ENCODE data around the gene PHGDH. TPM values are rescaled to one million over a fixed set of nuclear protein-coding genes. Genes with fewer than 3 reads are reported as not detected.

PHGDH gene
- total and polyA plus RNA-seq, 2 of the 13 experiments (the other 11 are each of a cell fraction or from before 2014, with no cell fraction given), result 95.8 to 133 TPM

DNA sequence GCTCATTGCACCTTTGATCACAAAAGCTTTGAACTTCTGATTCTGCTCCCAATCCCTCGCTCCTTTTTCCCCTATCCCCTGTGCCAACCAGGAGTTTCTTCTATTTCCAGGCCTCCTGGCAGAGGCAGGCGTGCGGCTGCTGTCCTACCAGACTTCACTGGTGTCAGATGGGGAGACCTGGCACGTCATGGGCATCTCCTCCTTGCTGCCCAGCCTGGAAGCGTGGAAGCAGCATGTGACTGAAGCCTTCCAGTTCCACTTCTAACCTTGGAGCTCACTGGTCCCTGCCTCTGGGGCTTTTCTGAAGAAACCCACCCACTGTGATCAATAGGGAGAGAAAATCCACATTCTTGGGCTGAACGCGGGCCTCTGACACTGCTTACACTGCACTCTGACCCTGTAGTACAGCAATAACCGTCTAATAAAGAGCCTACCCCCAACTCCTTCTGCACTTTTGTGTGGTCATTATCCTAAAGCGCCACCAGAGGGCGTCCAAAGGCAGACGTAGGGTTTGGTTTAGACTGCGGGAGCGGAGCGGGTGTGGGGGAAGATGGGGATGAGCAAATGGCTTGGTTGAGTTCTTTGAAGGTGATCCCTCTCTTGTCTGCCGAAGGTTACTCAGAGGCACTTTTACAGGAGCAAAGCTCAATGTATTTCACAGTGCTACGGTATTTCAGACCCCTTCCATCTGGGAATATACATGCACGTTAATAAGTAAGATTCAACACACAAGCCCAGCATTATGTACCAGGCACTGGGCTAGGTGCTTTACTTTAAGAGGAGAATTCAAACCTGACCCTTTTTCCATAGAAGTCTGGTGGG is 32.3 kb downstream of the PHGDH start (continued):
- TF ChIP-seq, protein P1, sequence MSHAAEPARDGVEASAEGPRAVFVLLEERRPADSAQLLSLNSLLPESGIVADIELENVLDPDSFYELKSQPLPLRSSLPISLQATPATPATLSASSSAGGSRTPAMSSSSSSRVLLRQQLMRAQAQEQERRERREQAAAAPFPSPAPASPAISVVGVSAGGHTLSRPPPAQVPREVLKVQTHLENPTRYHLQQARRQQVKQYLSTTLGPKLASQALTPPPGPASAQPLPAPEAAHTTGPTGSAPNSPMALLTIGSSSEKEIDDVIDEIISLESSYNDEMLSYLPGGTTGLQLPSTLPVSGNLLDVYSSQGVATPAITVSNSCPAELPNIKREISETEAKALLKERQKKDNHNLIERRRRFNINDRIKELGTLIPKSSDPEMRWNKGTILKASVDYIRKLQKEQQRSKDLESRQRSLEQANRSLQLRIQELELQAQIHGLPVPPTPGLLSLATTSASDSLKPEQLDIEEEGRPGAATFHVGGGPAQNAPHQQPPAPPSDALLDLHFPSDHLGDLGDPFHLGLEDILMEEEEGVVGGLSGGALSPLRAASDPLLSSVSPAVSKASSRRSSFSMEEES (CRISPR knock-in tag; IDR thresholded peaks at IDR 0.05), result no peak
- TF ChIP-seq, protein P2, sequence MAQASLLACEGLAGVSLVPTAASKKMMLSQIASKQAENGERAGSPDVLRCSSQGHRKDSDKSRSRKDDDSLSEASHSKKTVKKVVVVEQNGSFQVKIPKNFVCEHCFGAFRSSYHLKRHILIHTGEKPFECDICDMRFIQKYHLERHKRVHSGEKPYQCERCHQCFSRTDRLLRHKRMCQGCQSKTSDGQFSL (CRISPR knock-in tag; IDR thresholded peaks at IDR 0.05), result peak; percentile 59; the same call in 1 of the 2 replicates
- no peak for TF ChIP-seq REXO4 (CRISPR knock-in tag; IDR thresholded peaks at IDR 0.05; ENCODE audit: borderline replicate concordance)
- no peak for TF ChIP-seq NR2C2 (CRISPR knock-in tag; IDR thresholded peaks at IDR 0.05; ENCODE audit: borderline replicate concordance)
- TF ChIP-seq GATA4 (IDR thresholded peaks at IDR 0.05; ENCODE audit: borderline replicate concordance, low read depth), result no peak
- no peak for TF ChIP-seq ARHGAP35 (CRISPR knock-in tag; IDR thresholded peaks at IDR 0.05; ENCODE audit: borderline replicate concordance)
- TF ChIP-seq HMGA1 (CRISPR knock-in tag; conservative IDR thresholded peaks at IDR 0.05), result no peak
- TF ChIP-seq, protein P3, sequence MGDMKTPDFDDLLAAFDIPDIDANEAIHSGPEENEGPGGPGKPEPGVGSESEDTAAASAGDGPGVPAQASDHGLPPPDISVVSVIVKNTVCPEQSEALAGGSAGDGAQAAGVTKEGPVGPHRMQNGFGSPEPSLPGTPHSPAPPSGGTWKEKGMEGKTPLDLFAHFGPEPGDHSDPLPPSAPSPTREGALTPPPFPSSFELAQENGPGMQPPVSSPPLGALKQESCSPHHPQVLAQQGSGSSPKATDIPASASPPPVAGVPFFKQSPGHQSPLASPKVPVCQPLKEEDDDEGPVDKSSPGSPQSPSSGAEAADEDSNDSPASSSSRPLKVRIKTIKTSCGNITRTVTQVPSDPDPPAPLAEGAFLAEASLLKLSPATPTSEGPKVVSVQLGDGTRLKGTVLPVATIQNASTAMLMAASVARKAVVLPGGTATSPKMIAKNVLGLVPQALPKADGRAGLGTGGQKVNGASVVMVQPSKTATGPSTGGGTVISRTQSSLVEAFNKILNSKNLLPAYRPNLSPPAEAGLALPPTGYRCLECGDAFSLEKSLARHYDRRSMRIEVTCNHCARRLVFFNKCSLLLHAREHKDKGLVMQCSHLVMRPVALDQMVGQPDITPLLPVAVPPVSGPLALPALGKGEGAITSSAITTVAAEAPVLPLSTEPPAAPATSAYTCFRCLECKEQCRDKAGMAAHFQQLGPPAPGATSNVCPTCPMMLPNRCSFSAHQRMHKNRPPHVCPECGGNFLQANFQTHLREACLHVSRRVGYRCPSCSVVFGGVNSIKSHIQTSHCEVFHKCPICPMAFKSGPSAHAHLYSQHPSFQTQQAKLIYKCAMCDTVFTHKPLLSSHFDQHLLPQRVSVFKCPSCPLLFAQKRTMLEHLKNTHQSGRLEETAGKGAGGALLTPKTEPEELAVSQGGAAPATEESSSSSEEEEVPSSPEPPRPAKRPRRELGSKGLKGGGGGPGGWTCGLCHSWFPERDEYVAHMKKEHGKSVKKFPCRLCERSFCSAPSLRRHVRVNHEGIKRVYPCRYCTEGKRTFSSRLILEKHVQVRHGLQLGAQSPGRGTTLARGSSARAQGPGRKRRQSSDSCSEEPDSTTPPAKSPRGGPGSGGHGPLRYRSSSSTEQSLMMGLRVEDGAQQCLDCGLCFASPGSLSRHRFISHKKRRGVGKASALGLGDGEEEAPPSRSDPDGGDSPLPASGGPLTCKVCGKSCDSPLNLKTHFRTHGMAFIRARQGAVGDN (CRISPR knock-in tag; IDR thresholded peaks at IDR 0.05), result 0 out of 2 replicates have a peak, but pooled peaks have one; percentile 22
- no peak for TF ChIP-seq PLRG1 (conservative IDR thresholded peaks at IDR 0.05)
- TF ChIP-seq ZNF331 (CRISPR knock-in tag; IDR thresholded peaks at IDR 0.05), result 0 out of 2 replicates have a peak, but pooled peaks have one; percentile 9
- TF ChIP-seq NCOA1 (CRISPR knock-in tag; IDR thresholded peaks at IDR 0.05), result no peak
- TF ChIP-seq ZNF564 (CRISPR knock-in tag; IDR thresholded peaks at IDR 0.05), result peak; percentile 30; the same call in 1 of the 2 replicates
- no peak for TF ChIP-seq SOX13 (IDR thresholded peaks at IDR 0.05)
- no peak for TF ChIP-seq SOX13 (CRISPR knock-in tag; conservative IDR thresholded peaks at IDR 0.05 in 1 of 2, IDR thresholded peaks at IDR 0.05 in 1 of 2)
- TF ChIP-seq SP140L (CRISPR knock-in tag; IDR thresholded peaks at IDR 0.05; ENCODE audit: borderline replicate concordance), result no peak
- TF ChIP-seq MTA1 (CRISPR knock-in tag; IDR thresholded peaks at IDR 0.05; ENCODE audit: borderline replicate concordance), result no peak
- TF ChIP-seq SIX1 (CRISPR knock-in tag; IDR thresholded peaks at IDR 0.05; ENCODE audit: borderline replicate concordance), result no peak
- TF ChIP-seq FIP1L1 (IDR thresholded peaks at IDR 0.05; ENCODE audit: borderline replicate concordance, insufficient read depth, low read depth, low read length), result no peak
- TF ChIP-seq ZFP62 (CRISPR knock-in tag; IDR thresholded peaks at IDR 0.05), result no peak
- TF ChIP-seq, protein P4, sequence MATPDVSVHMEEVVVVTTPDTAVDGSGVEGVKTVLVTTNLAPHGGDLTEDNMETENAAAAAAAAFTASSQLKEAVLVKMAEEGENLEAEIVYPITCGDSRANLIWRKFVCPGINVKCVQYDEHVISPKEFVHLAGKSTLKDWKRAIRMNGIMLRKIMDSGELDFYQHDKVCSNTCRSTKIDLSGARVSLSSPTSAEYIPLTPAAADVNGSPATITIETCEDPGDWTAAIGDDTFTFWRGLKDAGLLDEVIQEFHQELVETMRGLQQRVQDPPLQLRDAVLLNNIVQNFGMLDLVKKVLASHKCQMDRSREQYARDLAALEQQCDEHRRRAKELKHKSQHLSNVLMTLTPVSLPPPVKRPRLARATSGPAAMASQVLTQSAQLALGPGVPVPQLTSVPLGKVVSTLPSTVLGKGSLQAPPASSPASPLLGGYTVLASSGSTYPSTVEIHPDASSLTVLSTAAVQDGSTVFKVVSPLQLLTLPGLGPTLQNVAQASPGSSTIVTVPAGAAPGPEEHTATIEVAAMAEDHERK (CRISPR knock-in tag; IDR thresholded peaks at IDR 0.05; ENCODE audit: low read depth), result no peak
- no peak for TF ChIP-seq CREM (IDR thresholded peaks at IDR 0.05)
- TF ChIP-seq CREM (CRISPR knock-in tag; IDR thresholded peaks at IDR 0.05), result no peak
- no peak for TF ChIP-seq RAD51 (IDR thresholded peaks at IDR 0.05; ENCODE audit: borderline replicate concordance)

Data from HepG2 (cell line).